Dendritic cell treated with granulocyte-macrophage colony-stimulating factor and Interleukin-4, amounts not matched to agents 40 ng/mL and 50 ng/mL, for 4 days (primary cell): ENCODE measurements around the gene KIF3A.

ENCODE experiments used
- H3K27ac Mint-ChIP-seq: one replicate; pipeline ENCODE4 v1.8.0; 2022; ENCODE audit warnings: mild to moderate bottlenecking, mixed read lengths
- H3K27me3 Mint-ChIP-seq: one replicate; pipeline ENCODE4 v1.8.0; 2022; ENCODE audit warnings: mild to moderate bottlenecking, mixed read lengths
- H3K36me3 Mint-ChIP-seq: one replicate; pipeline ENCODE4 v1.8.0; 2022; ENCODE audit warnings: low read depth, mixed read lengths
- H3K4me1 Mint-ChIP-seq: one replicate; pipeline ENCODE4 v1.8.0; 2022; ENCODE audit warnings: low read depth, mixed read lengths
- H3K4me3 Mint-ChIP-seq: one replicate; pipeline ENCODE4 v1.8.0; 2022; ENCODE audit warnings: mild to moderate bottlenecking, moderate library complexity, mixed read lengths
- H3K9me3 Mint-ChIP-seq: one replicate; pipeline ENCODE4 v1.8.0; 2022; ENCODE audit warnings: mixed read lengths
- intact Hi-C: fragments of 100-400 bp; cut with micrococcal nuclease; formaldehyde crosslinking; loops from one replicate; pipeline ENCODE4 v1.15.0; 2022

Gene KIF3A

DNA sequence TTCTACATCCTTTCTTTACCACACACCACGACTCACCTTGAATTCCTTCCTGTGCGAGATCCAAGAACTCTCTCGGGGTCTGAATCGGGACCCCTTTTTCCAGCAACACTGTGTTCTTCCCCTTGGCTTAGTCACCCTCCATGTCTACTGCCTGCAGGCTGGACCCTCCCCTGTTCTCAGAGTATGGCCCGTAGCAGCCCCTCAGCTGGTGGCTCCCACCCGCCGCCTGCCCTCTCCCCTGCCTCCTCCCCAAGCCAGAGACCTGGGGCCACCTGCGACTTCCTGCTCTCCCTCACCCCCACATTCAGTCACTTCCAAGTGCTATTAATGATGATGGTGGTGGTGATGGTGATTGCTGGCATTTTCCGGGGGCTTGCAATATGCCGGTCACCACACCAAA, 70.0 kb downstream of the KIF3A start:
- Mint-ChIP-seq H3K27me3 (no peaks in the 10 kb centered on the region), H3K36me3 (no peaks in the 10 kb centered on the region), H3K27ac (no peak overlapping the region), H3K4me3 (no peak overlapping the region), H3K4me1 (no peaks in the 10 kb centered on the region), H3K9me3 (no peaks in the 10 kb centered on the region)
- intact Hi-C loops, result no loop called here

- intact Hi-C loops, result no loop called here
- no peaks in the 10 kb centered on the region for H3K9me3 Mint-ChIP-seq
- H3K4me3 Mint-ChIP-seq, result no peak overlapping the region
- no peaks in the 10 kb centered on the region for H3K27me3 Mint-ChIP-seq
- no peaks in the 10 kb centered on the region for H3K36me3 Mint-ChIP-seq
- H3K27ac Mint-ChIP-seq, result no peak overlapping the region
- no peaks in the 10 kb centered on the region for H3K4me1 Mint-ChIP-seq
Measured at GRCh38 chr5:132666310-132667123, 70.8 kb downstream of the KIF3A start.

- Mint-ChIP-seq H3K4me3 (no peak overlapping the region), H3K27me3 (no peaks in the 10 kb centered on the region), H3K4me1 (peaks cover 5% of the 10 kb centered on the region), H3K36me3 (no peaks in the 10 kb centered on the region), H3K9me3 (no peaks in the 10 kb centered on the region), H3K27ac (no peak overlapping the region)
- intact Hi-C loops, result no loop called here
Measured at GRCh38 chr5:132665574-132666080, 71.7 kb downstream of the KIF3A start.

- H3K9me3 Mint-ChIP-seq, result no peaks in the 10 kb centered on the region
- H3K4me3 Mint-ChIP-seq, result no peak overlapping the region
- no peak overlapping the region for H3K27ac Mint-ChIP-seq
- H3K4me1 Mint-ChIP-seq, result peaks cover 5% of the 10 kb centered on the region
- intact Hi-C loops, result no loop called here
- H3K36me3 Mint-ChIP-seq, result no peaks in the 10 kb centered on the region
- no peaks in the 10 kb centered on the region for H3K27me3 Mint-ChIP-seq
Measured at GRCh38 chr5:132664696-132665209, 72.6 kb downstream of the KIF3A start.

- Mint-ChIP-seq H3K4me1 (peaks cover 5% of the 10 kb centered on the region), H3K27ac (no peak overlapping the region)
Measured at GRCh38 chr5:132663771-132664695, 73.3 kb downstream of the KIF3A start.

DNA sequence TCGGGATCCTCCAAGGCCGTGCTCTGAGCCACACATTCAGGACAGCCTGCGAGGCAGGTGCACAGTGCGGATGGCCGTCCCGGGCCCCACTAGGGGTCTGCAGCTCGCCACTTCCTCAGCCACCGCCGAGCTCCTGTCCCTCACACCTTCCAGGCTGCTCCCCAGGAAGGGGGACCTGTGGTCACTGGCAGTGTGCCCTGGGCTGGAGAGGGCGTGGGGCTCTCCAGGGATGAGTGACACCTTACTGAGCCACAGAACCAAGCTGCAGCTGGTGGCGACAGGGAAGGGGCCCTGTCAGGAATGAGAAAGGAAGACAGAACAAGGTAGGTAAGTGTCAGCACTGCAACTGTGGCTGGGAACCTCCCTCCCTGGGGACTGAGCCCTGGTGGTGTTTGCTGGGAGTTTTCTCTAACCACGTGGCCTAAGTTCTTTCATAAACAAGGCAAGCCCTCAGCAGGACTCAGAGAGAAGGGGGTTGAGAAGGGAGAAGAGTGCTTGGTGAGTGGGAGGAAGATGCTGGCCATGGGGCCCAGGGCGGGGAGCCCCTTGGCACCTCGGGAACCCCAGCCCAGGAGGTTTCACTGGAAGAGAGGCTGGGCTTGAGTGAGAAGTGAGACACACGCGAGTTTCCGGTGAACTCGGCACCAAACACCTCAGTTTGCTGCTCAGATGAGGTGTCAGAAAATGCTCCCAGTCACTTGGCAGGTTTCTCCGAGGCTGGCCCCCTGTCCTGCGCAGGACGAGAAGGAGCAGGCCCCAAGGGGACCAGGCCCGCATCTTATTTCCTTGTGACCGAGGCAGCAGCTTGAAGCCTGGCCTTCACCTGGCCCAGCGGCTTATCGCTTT, 74.2 kb downstream of the KIF3A start:
- no peaks in the 10 kb centered on the region for H3K9me3 Mint-ChIP-seq
- intact Hi-C loops, result no loop called here
- no peaks in the 10 kb centered on the region for H3K36me3 Mint-ChIP-seq
- peaks cover 2% of the 10 kb centered on the region for H3K27me3 Mint-ChIP-seq
- peaks cover 5% of the 10 kb centered on the region for H3K4me1 Mint-ChIP-seq
- no peak overlapping the region for H3K27ac Mint-ChIP-seq
- no peak overlapping the region for H3K4me3 Mint-ChIP-seq

More at GRCh38 chr5:132663771-132664695, 73.3 kb downstream of the KIF3A start:
- no peak overlapping the region for H3K4me3 Mint-ChIP-seq
- intact Hi-C loops, result no loop called here
- no peaks in the 10 kb centered on the region for H3K27me3 Mint-ChIP-seq
- H3K9me3 Mint-ChIP-seq, result no peaks in the 10 kb centered on the region
- no peaks in the 10 kb centered on the region for H3K36me3 Mint-ChIP-seq

- Mint-ChIP-seq H3K4me3 (no peak overlapping the region), H3K9me3 (no peaks in the 10 kb centered on the region), H3K27ac (no peak overlapping the region), H3K27me3 (peaks cover 9% of the 10 kb centered on the region), H3K36me3 (no peaks in the 10 kb centered on the region), H3K4me1 (peaks cover 5% of the 10 kb centered on the region)
- intact Hi-C loops, result no loop called here
Measured at GRCh38 chr5:132662004-132662401, 75.3 kb downstream of the KIF3A start.

- intact Hi-C loops, result no loop called here
- peaks cover 11% of the 10 kb centered on the region for H3K4me1 Mint-ChIP-seq
Measured at GRCh38 chr5:132661231-132662003, 75.9 kb downstream of the KIF3A start.

DNA sequence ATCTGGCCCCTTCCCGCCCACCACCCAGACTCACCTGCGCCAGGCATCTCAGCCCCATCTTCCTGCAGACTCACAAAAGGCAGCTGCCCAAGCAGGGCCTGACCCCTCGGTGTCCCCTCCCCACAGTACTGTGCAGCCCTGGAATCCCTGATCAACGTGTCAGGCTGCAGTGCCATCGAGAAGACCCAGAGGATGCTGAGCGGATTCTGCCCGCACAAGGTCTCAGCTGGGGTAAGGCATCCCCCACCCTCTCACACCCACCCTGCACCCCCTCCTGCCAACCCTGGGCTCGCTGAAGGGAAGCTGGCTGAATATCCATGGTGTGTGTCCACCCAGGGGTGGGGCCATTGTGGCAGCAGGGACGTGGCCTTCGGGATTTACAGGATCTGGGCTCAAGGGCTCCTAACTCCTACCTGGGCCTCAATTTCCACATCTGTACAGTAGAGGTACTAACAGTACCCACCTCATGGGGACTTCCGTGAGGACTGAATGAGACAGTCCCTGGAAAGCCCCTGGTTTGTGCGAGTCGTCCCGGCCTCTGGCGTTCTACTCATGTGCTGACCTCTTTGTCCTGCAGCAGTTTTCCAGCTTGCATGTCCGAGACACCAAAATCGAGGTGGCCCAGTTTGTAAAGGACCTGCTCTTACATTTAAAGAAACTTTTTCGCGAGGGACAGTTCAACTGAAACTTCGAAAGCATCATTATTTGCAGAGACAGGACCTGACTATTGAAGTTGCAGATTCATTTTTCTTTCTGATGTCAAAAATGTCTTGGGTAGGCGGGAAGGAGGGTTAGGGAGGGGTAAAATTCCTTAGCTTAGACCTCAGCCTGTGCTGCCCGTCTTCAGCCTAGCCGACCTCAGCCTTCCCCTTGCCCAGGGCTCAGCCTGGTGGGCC, 77.5 kb downstream of the KIF3A start:
- no peaks in the 10 kb centered on the region for H3K36me3 Mint-ChIP-seq
- no peak overlapping the region for H3K27ac Mint-ChIP-seq
- H3K9me3 Mint-ChIP-seq, result no peaks in the 10 kb centered on the region
- intact Hi-C loops, result no loop called here
- H3K27me3 Mint-ChIP-seq, result peaks cover 28% of the 10 kb centered on the region
- H3K4me1 Mint-ChIP-seq, result peaks cover 12% of the 10 kb centered on the region
- H3K4me3 Mint-ChIP-seq, result no peak overlapping the region

More at GRCh38 chr5:132661231-132662003, 75.9 kb downstream of the KIF3A start:
- no peak overlapping the region for H3K27ac Mint-ChIP-seq
- H3K9me3 Mint-ChIP-seq, result no peaks in the 10 kb centered on the region
- no peak overlapping the region for H3K4me3 Mint-ChIP-seq
- no peaks in the 10 kb centered on the region for H3K36me3 Mint-ChIP-seq
- H3K27me3 Mint-ChIP-seq, result peaks cover 15% of the 10 kb centered on the region

- H3K4me1 Mint-ChIP-seq, result peaks cover 12% of the 10 kb centered on the region
- intact Hi-C loops, result no loop called here
- H3K4me3 Mint-ChIP-seq, result no peak overlapping the region
- no peaks in the 10 kb centered on the region for H3K9me3 Mint-ChIP-seq
- peaks cover 39% of the 10 kb centered on the region for H3K27me3 Mint-ChIP-seq
- H3K27ac Mint-ChIP-seq, result no peak overlapping the region
- H3K36me3 Mint-ChIP-seq, result no peaks in the 10 kb centered on the region
Measured at GRCh38 chr5:132658381-132659302, 78.7 kb downstream of the KIF3A start.

DNA sequence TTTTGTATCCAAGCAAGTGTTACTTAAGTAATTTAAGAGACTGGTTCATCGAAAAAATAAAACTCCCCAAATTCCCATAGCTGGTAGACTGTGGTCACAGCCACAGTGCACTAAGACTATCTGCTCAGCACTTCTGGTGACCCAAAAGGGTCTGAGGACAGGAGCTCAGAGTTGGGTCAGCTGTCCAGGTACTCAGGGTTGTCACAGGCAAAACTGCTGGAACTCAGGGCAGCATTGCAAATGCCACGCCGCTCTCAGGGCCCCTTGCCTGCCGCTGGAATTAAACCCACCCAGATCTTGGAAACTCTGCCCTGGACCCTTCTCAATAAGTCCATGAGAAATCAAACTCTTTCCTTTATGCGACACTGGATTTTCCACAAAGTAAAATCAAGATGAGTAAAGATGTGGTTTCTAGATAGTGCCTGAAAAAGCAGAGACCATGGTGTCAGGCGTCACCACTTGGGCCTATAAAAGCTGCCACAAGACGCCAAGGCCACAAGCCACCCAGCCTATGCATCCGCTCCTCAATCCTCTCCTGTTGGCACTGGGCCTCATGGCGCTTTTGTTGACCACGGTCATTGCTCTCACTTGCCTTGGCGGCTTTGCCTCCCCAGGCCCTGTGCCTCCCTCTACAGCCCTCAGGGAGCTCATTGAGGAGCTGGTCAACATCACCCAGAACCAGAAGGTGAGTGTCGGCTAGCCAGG, 79.5 kb downstream of the KIF3A start, which contains the start of gene IL13:
IL13 (plus strand) TSS at position 498 of the 705 bp plus-strand sequence; CDS start at position 512, 14 bp downstream.
- Mint-ChIP-seq H3K27ac (no peak within 1 kb of the TSS), H3K9me3 (no peaks in the 10 kb centered on the region), H3K4me1 (peaks cover 12% of the 10 kb centered on the region), H3K4me3 (no peak within 1 kb of the TSS), H3K27me3 (peaks cover 42% of the 10 kb centered on the region), H3K36me3 (no peaks in the 10 kb centered on the region)
- intact Hi-C loops, result no loop called here
